Activated CD4-positive, alpha-beta T cell treated with anti-CD3 and anti-CD28 coated beads for 24 hours (primary cell): ENCODE data around the gene CYB5R4.
A peak's percentile ranks its signal among the peaks of the same experiment; 100 is the strongest.

Source experiments
- DNase-seq, 2 donors: peaks; one replicate each; pipeline ENCODE4 v3.0.0-alpha.2; 2020; ENCODE audit warnings: low read depth in 2 of 2

CYB5R4 gene, protein sequence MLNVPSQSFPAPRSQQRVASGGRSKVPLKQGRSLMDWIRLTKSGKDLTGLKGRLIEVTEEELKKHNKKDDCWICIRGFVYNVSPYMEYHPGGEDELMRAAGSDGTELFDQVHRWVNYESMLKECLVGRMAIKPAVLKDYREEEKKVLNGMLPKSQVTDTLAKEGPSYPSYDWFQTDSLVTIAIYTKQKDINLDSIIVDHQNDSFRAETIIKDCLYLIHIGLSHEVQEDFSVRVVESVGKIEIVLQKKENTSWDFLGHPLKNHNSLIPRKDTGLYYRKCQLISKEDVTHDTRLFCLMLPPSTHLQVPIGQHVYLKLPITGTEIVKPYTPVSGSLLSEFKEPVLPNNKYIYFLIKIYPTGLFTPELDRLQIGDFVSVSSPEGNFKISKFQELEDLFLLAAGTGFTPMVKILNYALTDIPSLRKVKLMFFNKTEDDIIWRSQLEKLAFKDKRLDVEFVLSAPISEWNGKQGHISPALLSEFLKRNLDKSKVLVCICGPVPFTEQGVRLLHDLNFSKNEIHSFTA

GRCh38 chr6:83859410-83860358 lies at the start of gene CYB5R4:
TSS of gene CYB5R4 (plus strand) at chr6:83859689. CDS start at chr6:83859783, 94 bp downstream.
- DNase-seq, result peak; percentile 88 to 89

DNA sequence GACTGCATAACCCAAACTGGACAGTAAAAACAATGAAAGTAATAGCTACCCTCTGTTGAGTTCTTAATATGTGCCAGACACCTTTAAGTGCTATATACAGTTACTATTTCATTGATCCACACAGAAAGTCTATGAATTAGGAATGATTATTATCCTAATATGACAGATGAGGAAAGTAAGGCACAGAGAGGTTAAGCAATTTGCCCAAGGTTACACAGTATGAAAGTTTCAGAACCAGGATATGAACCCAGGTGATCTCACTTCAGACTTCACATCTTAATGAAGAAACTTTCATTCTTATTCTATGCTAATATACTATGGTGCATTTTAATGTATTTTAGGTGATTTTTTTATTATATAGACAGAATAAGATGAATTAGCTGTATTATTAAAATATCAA lies 46.9 kb upstream of the CYB5R4 start:
- DNase-seq, result no peak

DNA sequence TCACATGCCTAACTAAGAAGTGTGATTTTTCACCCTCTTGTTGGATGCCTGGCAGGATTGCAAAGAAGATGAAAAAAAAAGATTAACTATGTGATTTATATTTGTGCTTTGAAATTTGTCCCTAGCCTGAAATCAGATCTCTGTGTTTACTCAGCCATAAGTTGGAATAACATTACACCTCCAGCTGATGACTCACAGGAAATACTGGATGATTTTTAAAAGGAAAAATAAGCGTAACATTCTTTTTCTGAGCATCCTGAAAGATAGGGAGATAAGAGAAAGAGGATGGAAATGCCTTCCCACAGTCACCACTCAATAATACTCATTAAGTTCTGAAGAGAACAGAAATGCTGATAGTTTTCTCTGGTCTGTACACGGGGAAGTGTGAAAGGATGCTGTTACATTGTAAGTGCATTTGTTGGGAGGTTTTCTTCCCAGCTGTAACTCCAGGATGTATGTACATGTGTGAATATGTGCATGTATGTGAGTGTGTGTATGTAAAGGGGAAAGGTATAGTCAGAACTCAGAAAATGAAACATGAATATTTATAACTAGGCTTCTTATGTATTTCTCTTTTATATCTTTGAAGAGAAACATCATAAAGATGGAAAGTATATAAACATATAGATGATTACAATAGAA lies 43.7 kb upstream of the CYB5R4 start:
- no peak for DNase-seq

DNA sequence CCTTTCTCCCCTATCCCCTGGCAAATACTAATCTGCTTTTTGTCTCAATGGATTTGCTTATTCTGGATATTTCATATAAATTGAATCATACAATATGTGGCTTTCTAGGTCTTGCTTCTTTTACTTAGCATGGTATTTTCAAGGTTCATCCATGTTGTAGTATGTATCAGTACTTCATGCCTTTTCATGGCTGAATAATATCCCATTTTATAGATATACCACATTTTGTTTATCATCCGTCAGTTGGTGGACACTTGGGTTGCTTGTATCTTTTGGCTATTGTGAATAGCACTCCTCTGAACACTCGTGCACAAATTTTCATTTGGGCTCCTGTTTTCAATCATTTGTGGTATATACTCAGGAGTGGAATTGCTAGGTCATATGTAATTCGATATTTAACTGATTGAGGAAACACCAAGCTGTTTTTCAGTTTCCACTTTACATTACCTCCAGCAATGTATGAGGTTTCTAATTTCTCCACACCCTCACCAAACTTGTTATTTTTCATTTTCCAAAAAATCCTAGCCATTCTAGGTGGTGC lies 36.8 kb upstream of the CYB5R4 start:
- DNase-seq, result no peak

- no peak for DNase-seq
Observed at GRCh38 chr6:83824388-83824801, 35.1 kb upstream of the CYB5R4 start.

DNA sequence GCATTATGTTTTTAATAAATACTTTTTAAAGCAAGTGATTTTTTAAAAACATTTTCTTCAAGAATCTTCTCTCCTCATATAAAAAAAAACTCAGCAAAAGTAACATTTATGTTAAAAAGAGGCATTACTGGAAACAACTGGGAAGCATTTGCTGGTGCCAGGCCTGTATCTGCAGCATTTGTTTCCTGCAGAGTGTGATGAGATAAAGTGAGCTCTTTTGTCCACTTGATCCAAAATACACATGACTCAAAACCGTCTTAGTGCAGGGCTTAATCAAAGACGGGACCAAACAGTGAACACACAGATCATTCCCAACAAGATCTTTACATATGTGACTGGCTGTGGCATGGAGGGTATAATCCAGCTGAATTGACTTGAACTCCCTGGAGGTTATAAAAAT lies 34.7 kb upstream of the CYB5R4 start:
- DNase-seq, result no peak

DNA sequence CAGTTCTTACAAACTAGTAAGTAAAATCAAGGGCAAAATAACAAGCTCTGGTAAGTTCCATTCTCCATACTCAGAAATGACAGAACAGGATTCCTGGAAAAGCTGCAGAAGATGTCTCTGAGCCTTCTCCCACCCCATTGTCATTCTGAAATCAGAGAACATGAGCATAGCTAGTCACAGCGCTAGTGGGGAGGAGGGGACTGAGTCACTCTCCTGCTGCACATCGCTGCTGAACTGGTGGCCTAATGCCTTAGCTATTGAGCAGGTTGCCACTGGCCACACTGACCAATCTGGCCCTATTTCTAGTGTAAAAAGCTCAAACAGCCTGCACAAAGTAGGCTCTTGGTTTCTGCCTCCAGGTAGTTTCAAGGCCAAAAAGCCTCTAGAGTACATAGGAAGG lies 32.4 kb upstream of the CYB5R4 start:
- DNase-seq, result no peak

DNA sequence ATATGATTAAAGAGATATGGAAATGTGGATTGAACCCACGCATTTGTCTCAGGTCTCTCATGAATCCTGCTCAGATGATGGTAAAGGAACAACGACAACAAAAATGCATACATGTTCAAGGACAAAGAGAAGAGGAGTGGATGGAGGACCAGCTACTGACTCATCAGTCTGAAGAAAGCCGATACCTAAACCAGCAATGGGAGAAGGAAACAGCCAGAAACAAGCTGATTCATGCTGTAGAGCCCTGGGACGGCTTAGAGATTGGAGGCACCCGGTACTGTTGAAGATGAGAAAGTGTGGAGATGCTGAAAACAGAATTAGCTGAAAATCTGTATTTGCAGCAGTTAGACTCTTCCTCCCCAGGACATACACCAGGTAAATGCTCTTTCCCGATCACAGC lies 20.8 kb upstream of the CYB5R4 start:
- no peak for DNase-seq

GRCh38 chr6:83844170-83844569 lies 15.3 kb upstream of the CYB5R4 start:
- no peak for DNase-seq

- no peak for DNase-seq
Observed at GRCh38 chr6:83846291-83846690, 13.2 kb upstream of the CYB5R4 start.

DNA sequence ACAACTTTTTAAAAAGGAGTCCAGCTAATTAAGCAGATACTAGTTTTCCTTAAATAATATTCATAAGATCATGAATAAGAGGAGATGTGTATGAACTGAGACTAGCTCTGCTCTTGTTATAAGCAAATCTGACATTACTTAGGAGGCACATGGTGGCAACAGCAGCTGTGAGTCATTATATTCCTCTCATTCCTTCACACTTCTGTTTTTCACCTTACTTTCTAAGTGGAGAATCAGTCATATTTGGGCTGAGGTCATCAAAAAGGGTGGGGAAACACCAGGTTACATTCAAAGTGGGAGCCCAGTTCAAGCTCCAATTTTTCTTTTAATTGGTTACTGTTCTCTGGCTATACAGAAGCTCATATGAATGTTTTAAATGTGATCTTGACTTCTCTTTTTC lies 12.3 kb upstream of the CYB5R4 start:
- no peak for DNase-seq

- DNase-seq, result no peak
Observed at GRCh38 chr6:83849127-83849526, 10.4 kb upstream of the CYB5R4 start.

GRCh38 chr6:83849610-83850009 lies 9.9 kb upstream of the CYB5R4 start:
- DNase-seq, result no peak

DNA sequence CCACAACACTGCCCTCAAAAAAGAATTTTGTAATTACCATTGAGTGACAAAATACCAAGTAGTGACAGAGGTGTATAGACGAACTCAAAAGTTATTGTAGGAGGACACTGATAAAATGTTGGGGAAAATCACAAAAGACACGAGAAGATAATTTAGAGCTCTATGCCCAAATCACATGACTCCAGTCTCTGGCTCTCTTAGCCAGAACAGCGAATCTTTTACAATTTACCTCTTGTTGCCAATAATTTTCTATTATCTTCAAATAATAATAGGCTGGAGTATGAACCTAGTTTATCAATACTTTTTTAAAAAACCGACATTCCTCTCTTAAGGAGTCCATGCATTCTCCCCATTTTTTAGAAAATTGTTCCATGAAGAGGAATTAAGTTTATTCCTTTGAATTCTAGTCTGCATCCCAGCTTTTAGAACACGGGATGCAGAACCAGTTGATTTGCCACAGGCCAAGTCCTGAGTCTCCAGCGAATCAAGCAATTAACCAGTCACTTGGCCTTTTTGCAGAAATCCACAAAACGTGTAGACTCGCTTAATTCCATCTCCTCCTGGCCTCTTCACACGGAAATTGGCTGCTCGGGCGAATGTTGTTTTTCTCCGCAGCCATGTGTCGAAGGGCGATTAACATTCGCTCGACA lies 6.8 kb upstream of the CYB5R4 start:
- DNase-seq, result no peak

DNA sequence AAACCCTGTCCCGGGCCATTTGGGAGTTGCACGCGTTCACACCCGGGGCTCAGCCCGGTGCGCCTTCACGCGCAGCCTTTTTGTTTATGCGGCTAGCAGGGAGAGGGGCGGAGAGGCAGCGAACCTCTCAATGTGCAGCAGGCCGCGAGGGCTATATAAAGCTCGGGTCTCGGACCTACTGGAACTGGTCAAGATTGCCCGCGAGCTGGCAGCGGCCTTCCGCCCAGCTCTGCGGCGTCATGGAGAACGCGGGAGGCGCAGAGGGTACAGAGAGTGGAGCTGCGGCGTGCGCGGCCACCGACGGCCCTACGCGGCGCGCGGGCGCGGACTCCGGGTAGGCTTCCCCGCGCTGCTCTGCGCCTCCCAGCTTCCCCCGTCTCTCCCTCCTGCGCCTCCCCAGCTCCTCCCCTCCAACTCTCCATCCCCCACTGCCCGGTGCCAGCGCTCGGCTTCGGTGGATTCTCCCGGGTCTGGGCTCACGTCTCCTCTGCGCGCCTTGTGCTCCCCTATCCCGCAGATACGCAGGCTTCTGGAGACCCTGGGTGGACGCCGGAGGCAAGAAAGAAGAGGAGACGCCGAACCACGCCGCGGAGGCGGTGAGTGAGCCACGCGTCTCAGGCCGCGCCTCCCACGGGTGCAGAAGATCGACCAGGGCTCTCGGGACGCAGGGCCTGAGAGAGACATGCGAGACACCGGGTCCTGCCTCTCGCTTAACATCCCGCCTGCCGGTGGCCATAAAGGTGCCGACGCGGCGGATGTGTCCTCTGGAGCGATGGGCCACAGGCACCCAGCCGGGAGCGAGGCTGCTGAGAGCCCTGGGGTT lies 6.1 kb upstream of the CYB5R4 start, which contains the start of gene RIPPLY2:
Gene RIPPLY2 (plus strand): TSS at position 183 of the 823 bp plus-strand sequence. CDS start 57 bp downstream, at position 240.
- peak in 1 of 2 donors; percentile 4 for DNase-seq

DNA sequence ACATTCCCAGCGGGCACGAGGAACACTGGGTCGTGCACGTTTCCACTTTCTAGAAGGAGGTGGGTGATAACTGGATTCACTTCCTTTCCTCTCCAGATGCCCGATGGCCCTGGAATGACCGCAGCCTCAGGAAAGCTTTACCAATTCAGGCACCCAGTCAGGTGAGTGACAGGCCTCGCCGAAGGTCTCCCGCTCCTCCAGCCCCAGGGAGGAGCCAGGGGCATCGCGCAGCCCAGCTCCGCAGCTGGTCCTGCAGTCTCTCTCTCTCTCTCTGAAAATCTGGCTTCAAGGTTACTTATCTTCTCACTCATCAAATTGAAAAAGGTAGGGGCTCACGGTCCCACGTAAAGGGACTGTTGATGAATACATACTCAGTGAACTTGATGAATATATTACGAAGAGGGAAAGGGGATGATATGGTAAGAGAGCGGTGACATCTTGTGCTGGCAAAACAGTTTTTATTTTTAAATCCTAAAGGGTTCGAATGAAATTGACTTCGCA lies 5.4 kb upstream of the CYB5R4 start:
- DNase-seq, result no peak

DNA sequence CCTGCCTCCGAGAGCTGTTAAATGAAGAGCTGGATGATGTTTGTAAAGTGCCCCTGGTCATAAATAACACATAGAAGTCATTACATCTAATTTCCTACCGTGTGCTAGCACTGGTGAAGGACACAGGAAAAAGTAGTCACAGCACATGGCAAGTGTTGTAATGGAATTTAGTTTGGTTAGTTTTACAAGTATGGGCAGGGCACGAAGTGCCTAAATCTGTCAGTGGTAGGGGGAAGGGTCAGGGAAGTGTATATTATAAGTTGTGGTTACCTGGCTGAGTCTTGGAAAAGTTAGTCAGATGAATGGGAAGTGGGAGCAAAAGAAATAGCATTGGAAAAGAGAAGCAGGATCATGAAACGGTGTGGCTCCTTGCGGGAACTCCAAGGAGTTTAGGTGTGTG lies 4.7 kb upstream of the CYB5R4 start:
- DNase-seq, result no peak

- no peak for DNase-seq
Observed at GRCh38 chr6:83860359-83860755, 868 bp downstream of the CYB5R4 start.

DNA sequence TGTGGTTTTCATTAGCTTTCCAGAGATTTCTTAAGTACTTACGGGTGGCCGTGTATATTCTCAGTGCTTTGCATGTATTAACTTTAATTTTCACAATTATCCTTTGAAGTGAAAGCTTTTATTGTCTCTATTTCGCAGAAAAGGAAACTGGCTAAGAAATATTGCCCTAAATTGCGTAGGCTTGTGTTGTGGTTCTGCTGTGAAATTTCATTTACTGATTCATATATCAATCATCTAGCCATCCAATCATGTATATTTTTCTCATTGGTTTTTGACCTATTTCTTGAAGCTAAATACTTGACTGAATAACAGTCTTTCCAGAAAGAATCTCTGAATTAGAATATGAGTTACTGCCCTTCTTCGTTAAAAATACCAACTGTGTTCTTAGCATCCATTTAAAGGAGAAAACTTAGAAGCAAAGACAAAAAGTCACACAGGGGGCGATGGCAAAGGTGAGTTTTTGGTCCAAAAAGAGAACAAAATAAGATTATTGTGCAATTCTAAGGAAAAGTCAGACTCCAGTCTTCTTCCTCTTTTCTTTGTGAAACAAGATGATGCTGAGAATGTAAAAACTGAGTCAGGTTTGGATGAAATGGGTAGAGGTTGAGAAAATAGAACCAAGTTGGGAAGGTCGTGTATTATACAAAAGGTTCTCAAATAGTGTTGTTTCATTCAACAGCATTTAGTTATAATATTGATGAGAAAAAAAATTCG lies 1.4 kb downstream of the CYB5R4 start:
- no peak for DNase-seq
